IMR-90 (cell line): ENCODE measurements around the gene ACSL1. TPM values are rescaled to one million over a fixed set of nuclear protein-coding genes. Genes with fewer than 3 reads are reported as not detected.

Experiments
- ATAC-seq: fragments of 200-7000 bp; cut with Tn5 transposase; 2 replicates; pipeline ENCODE4 v1.9.1; 2020; ENCODE audit warnings: low read depth, mild to moderate bottlenecking, moderate library complexity
- BruUV-seq: library from RNA; stranded (reverse); fragments of 400-500 nt; replicated peaks from 2 replicates; lab custom pipeline; 2021; lab: Mats Ljungman, UMichigan
- CTCF ChIA-PET: fragments of 300-600 bp; formaldehyde crosslinking; extraction: SDS; loops from one replicate; lab custom pipeline; 2021; ENCODE audit warnings: antibody characterized with exemption; lab: Yijun Ruan, JAX
- POLR2A ChIA-PET: fragments of 300-600 bp; sonication (Branson Sonifier 250); formaldehyde crosslinking; loops from one replicate; lab custom pipeline; 2022; ENCODE audit warnings: antibody characterized with exemption; ENCODE audit not compliant: unreplicated experiment; lab: Charles Lee
- DNase-seq: peaks from one replicate; pipeline ENCODE4 v3.0.0; 2013
- H2AFZ ChIP-seq: replicated peaks from 2 replicates; pipeline ENCODE3; 2013; ENCODE audit warnings: low read length, mild to moderate bottlenecking; ENCODE audit not compliant: poor library complexity
- H2AK5ac ChIP-seq: 2 replicates; pipeline ENCODE4 v1.6.1; 2013; ENCODE audit warnings: low read depth, low read length, inconsistent platforms
- H2AK9ac ChIP-seq: replicated peaks from 2 replicates; pipeline ENCODE3; 2013; ENCODE audit warnings: mild to moderate bottlenecking, low read depth, low read length, moderate library complexity; ENCODE audit not compliant: poor library complexity
- H2BK120ac ChIP-seq: 2 replicates; pipeline ENCODE4 v1.6.1; 2013; ENCODE audit warnings: low read depth, low read length, inconsistent platforms
- H2BK15ac ChIP-seq: 3 replicates; pipeline ENCODE4 v1.6.1; 2013; ENCODE audit warnings: low read depth, low read length, inconsistent platforms
- H2BK20ac ChIP-seq: 2 replicates; pipeline ENCODE4 v1.6.1; 2013; ENCODE audit warnings: low read depth, mild to moderate bottlenecking, inconsistent platforms, low read length, moderate library complexity
- H2BK5ac ChIP-seq: 2 replicates; pipeline ENCODE4 v1.6.1; 2013; ENCODE audit warnings: mild to moderate bottlenecking, low read depth, low read length, inconsistent platforms; ENCODE audit not compliant: poor library complexity, severe bottlenecking
- H3K14ac ChIP-seq: replicated peaks from 2 replicates; pipeline ENCODE4 v1.6.1; 2013; ENCODE audit warnings: low read depth, low read length, inconsistent platforms
- H3K18ac ChIP-seq: 2 replicates; pipeline ENCODE4 v1.6.1; 2013; ENCODE audit warnings: low read depth, low read length, control low read depth
- H3K23ac ChIP-seq: 2 replicates; pipeline ENCODE4 v1.6.1; 2013; ENCODE audit warnings: low read depth, low read length, inconsistent platforms
- H3K27ac ChIP-seq: 2 replicates; pipeline ENCODE4 v1.5.1; 2013; ENCODE audit warnings: mild to moderate bottlenecking, control low read depth, low read length; ENCODE audit not compliant: insufficient read depth
- H3K27me3 ChIP-seq: 2 replicates; pipeline ENCODE4 v1.6.1; 2013; ENCODE audit warnings: low read length; ENCODE audit not compliant: control insufficient read depth, insufficient read depth
- H3K36me3 ChIP-seq: 2 replicates; pipeline ENCODE4 v1.6.1; 2013; ENCODE audit warnings: low read length, mixed read lengths; ENCODE audit not compliant: control insufficient read depth, insufficient read depth
- H3K4ac ChIP-seq: 2 replicates; pipeline ENCODE4 v1.6.1; 2013; ENCODE audit warnings: low read depth, low read length, inconsistent platforms
- H3K4me1 ChIP-seq: 2 replicates; pipeline ENCODE4 v1.6.1; 2013; ENCODE audit warnings: low read length, mixed read lengths; ENCODE audit not compliant: control insufficient read depth, insufficient read depth
- H3K4me2 ChIP-seq: 2 replicates; pipeline ENCODE4 v1.6.1; 2013; ENCODE audit warnings: low read depth, mild to moderate bottlenecking, control low read depth, low read length, moderate library complexity
- H3K4me3 ChIP-seq: 2 replicates; pipeline ENCODE4 v1.5.1; 2013; ENCODE audit warnings: low read depth, mild to moderate bottlenecking, control low read depth, low read length, moderate library complexity; ENCODE audit not compliant: insufficient read depth
- H3K56ac ChIP-seq: 2 replicates; pipeline ENCODE4 v1.6.1; 2013; ENCODE audit warnings: low read length, inconsistent platforms; ENCODE audit not compliant: insufficient read depth; ENCODE audit errors: extremely low read depth
- H3K79me1 ChIP-seq, 2 experiments: 2 replicates each; pipeline ENCODE4 v1.6.1; 2013; ENCODE audit warnings: low read length in 2 of 2, inconsistent platforms in 1 of 2, low read depth in 1 of 2
- H3K9ac ChIP-seq: 2 replicates; pipeline ENCODE4 v1.6.1; 2013; ENCODE audit warnings: low read depth, low read length, control low read depth
- H3K9me1 ChIP-seq: 2 replicates; pipeline ENCODE4 v1.6.1; 2013; ENCODE audit warnings: low read length, inconsistent platforms; ENCODE audit not compliant: insufficient read depth
- H3K9me3 ChIP-seq: 2 replicates; pipeline ENCODE4 v1.6.1; 2013; ENCODE audit warnings: low read length; ENCODE audit not compliant: control insufficient read depth, insufficient read depth
- H4K20me1 ChIP-seq: 2 replicates; pipeline ENCODE4 v1.6.1; 2013; ENCODE audit warnings: low read length, inconsistent platforms; ENCODE audit not compliant: insufficient read depth
- H4K5ac ChIP-seq: 2 replicates; pipeline ENCODE4 v1.6.1; 2013; ENCODE audit warnings: mild to moderate bottlenecking, low read depth, low read length, control low read depth
- H4K8ac ChIP-seq, 2 experiments: 2 replicates each; pipeline ENCODE4 v1.6.1; 2013; ENCODE audit warnings: low read depth in 2 of 2, low read length in 2 of 2, control low read depth in 1 of 2, inconsistent platforms in 1 of 2
- H4K91ac ChIP-seq: 2 replicates; pipeline ENCODE4 v1.6.1; 2013; ENCODE audit warnings: low read depth, low read length, inconsistent platforms; ENCODE audit not compliant: insufficient read depth
- RFX5 ChIP-seq: IDR thresholded peaks from 2 replicates; pipeline ENCODE4 v1.8.0; 2012; ENCODE audit warnings: low read depth, mild to moderate bottlenecking, low read length, moderate library complexity
- WGBS, 2 experiments: methylation state at CpG; one replicate each; pipeline versions ENCODE4 v1.1.5 to v1.1.7; 2013; ENCODE audit warnings: missing lambda C conversion rate in 2 of 2; ENCODE audit not compliant: insufficient read length in 1 of 2; ENCODE audit errors: extremely low coverage in 2 of 2; 5-methylcytosine and 5-hydroxymethylcytosine counted together
- dilution Hi-C: fragments of 300-500 bp; cut with HindIII; formaldehyde crosslinking; loops from one replicate; pipeline ENCODE4 v1.14.3; 2018; ENCODE audit warnings: low sequenced_read_pairs; ENCODE audit not compliant: unreplicated experiment
- in situ Hi-C: fragments of 300-500 bp; cut with MboI; formaldehyde crosslinking; loops from 3 replicates; pipeline ENCODE4 v1.14.3; 2019; ENCODE audit warnings: low sequenced_read_pairs, inconsistent platforms, mixed read lengths
- intact Hi-C: fragments of 100-400 bp; cut with micrococcal nuclease; formaldehyde crosslinking; loops from 2 replicates; pipeline ENCODE4 v1.10.0; 2022
- polyA plus RNA-seq, 3 experiments: library from polyadenylated mRNA; depleted of rRNA; stranded (reverse); fragments of >200 nt; gene quantifications; 2 replicates each; pipeline ENCODE4 v1.2.3, GENCODE V29; 2012; ENCODE audit warnings: low replicate concordance in 1 of 3
- total RNA-seq: library from RNA; depleted of rRNA; stranded (reverse); fragments of >200 nt; gene quantifications from 2 replicates; pipeline ENCODE4 v1.2.3, GENCODE V29; 2012
- TF ChIP-seq, protein P1 (sequence below): fragments of 150-350 bp; IDR thresholded peaks from 2 replicates; pipeline ENCODE4 v1.6.1; 2016; ENCODE audit warnings: low read depth, mild to moderate bottlenecking, low read length, moderate library complexity, borderline replicate concordance

Gene ACSL1
- total and polyA plus RNA-seq, 2 of the 4 experiments (the other 2 are of a cell fraction): 14.4 to 26.0 TPM

- Histone ChIP-seq H2AFZ (no peak overlapping the region), H3K14ac (no peak overlapping the region), H2AK9ac (no peak overlapping the region), H2BK120ac (no peak overlapping the region), H3K4me2 (no peak overlapping the region), H4K20me1 (no peaks in the 10 kb centered on the region), H3K27ac (no peak overlapping the region), H3K9me3 (no peaks in the 10 kb centered on the region), H3K4ac (no peak overlapping the region), H2AK5ac (no peak overlapping the region), H3K18ac (no peak overlapping the region), H3K36me3 (no peaks in the 10 kb centered on the region), H2BK20ac (no peak overlapping the region), H2BK15ac (no peak overlapping the region), H3K23ac (no peak overlapping the region), H3K4me3 (no peak overlapping the region), H4K8ac (no peak overlapping the region), H3K9ac (no peak overlapping the region), H3K79me1 (no peaks in the 10 kb centered on the region), H2BK5ac (no peak overlapping the region), H4K91ac (no peak overlapping the region), H4K5ac (no peak overlapping the region), H3K9me1 (no peaks in the 10 kb centered on the region), H3K27me3 (peaks cover 16% of the 10 kb centered on the region), H3K56ac (no peak overlapping the region), H3K4me1 (no peaks in the 10 kb centered on the region)
- no peak for DNase-seq
- no peak for TF ChIP-seq RFX5
- TF ChIP-seq, protein P1, sequence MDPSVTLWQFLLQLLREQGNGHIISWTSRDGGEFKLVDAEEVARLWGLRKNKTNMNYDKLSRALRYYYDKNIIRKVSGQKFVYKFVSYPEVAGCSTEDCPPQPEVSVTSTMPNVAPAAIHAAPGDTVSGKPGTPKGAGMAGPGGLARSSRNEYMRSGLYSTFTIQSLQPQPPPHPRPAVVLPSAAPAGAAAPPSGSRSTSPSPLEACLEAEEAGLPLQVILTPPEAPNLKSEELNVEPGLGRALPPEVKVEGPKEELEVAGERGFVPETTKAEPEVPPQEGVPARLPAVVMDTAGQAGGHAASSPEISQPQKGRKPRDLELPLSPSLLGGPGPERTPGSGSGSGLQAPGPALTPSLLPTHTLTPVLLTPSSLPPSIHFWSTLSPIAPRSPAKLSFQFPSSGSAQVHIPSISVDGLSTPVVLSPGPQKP: no peak
- intact Hi-C loops: no loop called here
- in situ Hi-C loops: no loop called here
- CTCF ChIA-PET: no interaction called here
- POLR2A ChIA-PET: no interaction called here
- WGBS, 2 experiments: no CpG with 5 or more reads among the region's 1 CpG
- dilution Hi-C loops: no loop called here
- ATAC-seq: no peak
- no TSS peak for BruUV-seq
Observed at GRCh38 chr4:184851886-184852285, 26.1 kb upstream of the ACSL1 start.
